Activated naive CD4-positive, alpha-beta T cell (primary cell): ENCODE results near the gene CACNA2D3.

Experiments
- DNase-seq, 4 experiments: peaks; one replicate each; lab custom pipeline; 2025; lab: John Stamatoyannopoulos, UW

CACNA2D3 gene

GRCh38 chr3:54530944-54531343 lies 408.6 kb downstream of the CACNA2D3 start:
- no peak for DNase-seq

GRCh38 chr3:54531741-54532140 lies 409.4 kb downstream of the CACNA2D3 start:
- DNase-seq: no peak

GRCh38 chr3:54533856-54534255 lies 411.5 kb downstream of the CACNA2D3 start:
- DNase-seq: no peak

GRCh38 chr3:54535619-54536018 lies 413.3 kb downstream of the CACNA2D3 start:
- DNase-seq: no peak

GRCh38 chr3:54536450-54536849 lies 414.1 kb downstream of the CACNA2D3 start:
- no peak for DNase-seq

GRCh38 chr3:54537506-54537905 lies 415.2 kb downstream of the CACNA2D3 start:
- DNase-seq: no peak

GRCh38 chr3:54538346-54538745 lies 416.0 kb downstream of the CACNA2D3 start:
- no peak for DNase-seq

- no peak for DNase-seq
These were observed 419.0 kb downstream of the CACNA2D3 start for GRCh38 chr3:54541369-54541768.

GRCh38 chr3:54543446-54543845 lies 421.1 kb downstream of the CACNA2D3 start:
- DNase-seq: no peak

GRCh38 chr3:54547051-54547450 lies 424.7 kb downstream of the CACNA2D3 start:
- no peak for DNase-seq

GRCh38 chr3:54547846-54548245 lies 425.5 kb downstream of the CACNA2D3 start:
- DNase-seq: no peak

GRCh38 chr3:54549607-54550220 lies 427.4 kb downstream of the CACNA2D3 start:
- DNase-seq: no peak

GRCh38 chr3:54550221-54550977 lies 428.0 kb downstream of the CACNA2D3 start:
- DNase-seq: no peak

GRCh38 chr3:54556630-54557029 lies 434.3 kb downstream of the CACNA2D3 start:
- DNase-seq: no peak

- DNase-seq: no peak
These were observed 435.4 kb downstream of the CACNA2D3 start for GRCh38 chr3:54557538-54558428.

GRCh38 chr3:54563501-54564200 lies 441.3 kb downstream of the CACNA2D3 start:
- no peak for DNase-seq

- DNase-seq: no peak
These were observed 442.1 kb downstream of the CACNA2D3 start for GRCh38 chr3:54564374-54564925.

- no peak for DNase-seq
These were observed 443.6 kb downstream of the CACNA2D3 start for GRCh38 chr3:54565956-54566355.

- DNase-seq: no peak
These were observed 445.6 kb downstream of the CACNA2D3 start for GRCh38 chr3:54567949-54568348.

- no peak for DNase-seq
These were observed 447.7 kb downstream of the CACNA2D3 start for GRCh38 chr3:54570008-54570407.

GRCh38 chr3:54572197-54572895 lies 450.0 kb downstream of the CACNA2D3 start:
- DNase-seq: no peak
